ENCODE data around the gene RSPH10B.
"Not testable (repeated sequence)": the region's sequence is repeated elsewhere in the genome, so short reads cannot be mapped to it uniquely, and the experiment has no call there.

The RSPH10B gene

DNA sequence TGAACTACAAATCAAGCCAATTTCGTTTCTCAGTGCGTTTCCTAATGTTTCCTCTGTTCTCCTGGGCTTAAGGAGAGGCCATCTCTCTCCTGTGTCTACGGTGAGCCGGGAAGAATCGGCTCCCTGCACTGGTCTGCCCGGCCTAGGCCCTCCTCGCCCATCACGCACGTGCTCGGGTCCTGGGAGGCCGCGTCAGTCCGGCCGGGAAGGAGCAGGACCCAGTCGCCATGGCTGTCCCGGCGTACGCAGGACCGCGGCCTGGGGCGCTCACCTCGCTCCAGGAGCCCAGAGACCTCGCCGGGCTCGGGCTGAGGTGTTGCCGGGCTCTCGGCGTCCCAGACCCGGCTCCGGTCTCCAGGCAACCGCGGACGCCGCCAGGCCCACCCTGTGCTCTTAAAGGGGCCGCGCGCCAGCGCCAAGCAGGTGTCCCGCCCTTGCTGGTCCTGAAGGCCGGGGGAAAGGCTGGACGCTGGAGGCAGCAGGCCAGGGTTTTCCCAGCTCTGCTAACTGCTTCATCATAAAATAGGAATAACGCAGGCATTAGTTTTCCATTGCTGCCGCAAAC lies at the start of gene RSPH10B:
Gene RSPH10B (minus strand): TSS at position 343 of the 565 bp plus-strand sequence. CDS start 3,573 bp downstream, outside the sequence.
- not testable (repeated sequence) for DNase-seq (ENCODE audit: low read depth in 2 of 2, low spot score in 1 of 2)

DNA sequence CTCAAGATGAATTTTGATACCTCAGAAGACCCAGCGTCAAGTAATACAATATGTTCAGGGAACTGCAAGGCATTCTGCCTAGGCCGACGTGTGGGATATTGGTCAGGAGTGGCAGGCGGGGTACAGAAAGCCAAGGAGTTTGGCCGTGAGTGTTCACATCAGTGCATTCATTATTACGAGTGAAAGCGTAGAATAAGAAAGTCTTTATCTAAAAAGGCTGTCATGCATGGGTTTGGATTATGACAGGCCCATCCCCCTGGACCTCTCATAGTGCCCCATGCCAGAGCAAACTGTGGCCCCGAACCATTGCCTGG lies 46.1 kb upstream of the RSPH10B start:
- DNase-seq (ENCODE audit: low read depth in 2 of 2, low spot score in 1 of 2) = no peak

DNA sequence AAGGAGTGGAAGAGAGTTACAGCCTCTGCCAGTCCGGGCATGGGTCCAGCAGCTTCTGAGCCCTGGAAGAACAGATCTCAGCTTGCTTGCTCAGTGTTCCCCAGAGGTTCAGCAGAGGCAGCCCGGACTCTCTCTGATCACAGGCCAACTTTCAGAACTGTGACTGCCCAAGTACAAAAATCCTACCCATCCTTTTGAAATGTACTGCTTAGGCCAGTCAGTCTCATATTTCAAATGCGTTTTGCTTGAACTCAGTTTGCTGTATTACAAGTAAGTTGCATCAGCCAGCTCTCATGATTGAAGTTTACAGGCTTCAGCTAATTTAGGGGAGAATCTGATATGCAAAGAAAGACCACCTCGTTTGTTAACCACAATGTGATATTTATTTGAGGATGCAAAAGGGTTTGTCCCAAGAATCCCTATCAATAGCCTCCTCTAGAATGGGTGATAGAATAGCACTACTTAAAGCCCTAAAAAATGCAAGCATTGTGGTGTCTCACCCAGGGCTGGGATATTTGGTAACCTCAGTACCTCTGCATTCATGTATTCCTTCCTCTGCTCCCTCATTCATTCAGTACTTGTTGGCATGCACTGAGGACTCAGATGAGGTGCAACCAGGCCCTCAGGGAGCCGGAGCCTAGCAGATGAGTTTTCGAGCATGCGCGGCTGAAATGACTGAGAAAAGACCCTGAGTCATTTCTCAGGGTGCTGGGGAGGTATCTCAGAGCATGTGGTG lies 45.6 kb upstream of the RSPH10B start:
- no peak for DNase-seq (ENCODE audit: low read depth in 2 of 2, low spot score in 1 of 2)

DNA sequence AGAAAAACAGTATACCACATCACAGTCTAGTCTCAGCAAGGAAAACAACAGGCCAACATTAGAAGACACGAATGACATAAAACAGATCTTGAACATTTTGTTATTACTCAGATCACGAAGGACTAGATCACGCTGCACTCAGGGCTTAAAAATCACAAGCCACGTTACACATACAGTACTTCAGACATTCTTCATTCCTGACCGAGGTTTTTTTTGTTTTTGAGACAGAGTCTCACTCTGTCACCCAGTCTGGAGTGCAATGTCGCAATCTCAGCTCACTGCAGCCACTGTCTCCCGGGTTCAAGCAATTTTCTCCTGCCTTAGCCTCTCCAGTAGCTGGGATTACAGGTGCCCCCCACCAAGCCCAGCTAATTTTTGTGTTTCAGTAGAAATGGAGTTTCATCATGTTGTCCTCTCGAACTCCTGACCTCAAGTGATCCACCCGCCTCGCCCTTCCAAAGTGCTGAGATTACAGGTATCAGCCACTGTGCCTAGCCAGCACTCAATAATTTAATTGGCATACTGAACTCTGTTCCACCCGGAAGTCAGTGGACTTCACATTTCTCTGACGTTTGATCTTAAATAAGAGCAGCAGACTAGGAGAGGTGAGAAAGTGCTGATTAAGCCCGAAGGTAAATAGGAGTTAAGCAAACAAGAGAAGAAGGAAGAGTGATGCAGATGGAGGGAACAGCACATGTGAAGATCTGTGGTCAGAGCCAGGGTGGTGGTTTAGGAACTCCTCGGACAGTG lies 42.0 kb upstream of the RSPH10B start:
- DNase-seq (ENCODE audit: low read depth in 2 of 2, low spot score in 1 of 2) = no peak

DNA sequence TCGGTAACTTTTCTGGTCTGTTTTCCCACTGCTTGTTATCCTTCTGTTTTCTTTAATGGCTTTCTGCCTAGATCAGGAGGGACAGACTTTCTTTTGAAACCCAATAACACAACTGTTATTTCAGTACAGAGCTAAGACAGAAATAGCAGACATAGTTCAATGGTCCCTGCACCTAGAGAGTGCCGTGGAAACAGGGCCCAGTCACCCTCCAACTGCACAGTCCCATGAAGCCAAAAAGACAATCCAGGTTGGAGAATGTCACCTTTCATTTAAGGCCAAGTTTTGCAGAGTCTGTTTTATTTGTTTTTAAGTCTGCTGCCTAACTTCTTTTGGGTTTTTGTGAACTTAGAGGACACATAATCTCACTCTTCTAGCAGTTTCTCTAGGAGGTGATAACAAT lies 41.1 kb upstream of the RSPH10B start:
- no peak for DNase-seq (ENCODE audit: low read depth in 2 of 2, low spot score in 1 of 2)

DNA sequence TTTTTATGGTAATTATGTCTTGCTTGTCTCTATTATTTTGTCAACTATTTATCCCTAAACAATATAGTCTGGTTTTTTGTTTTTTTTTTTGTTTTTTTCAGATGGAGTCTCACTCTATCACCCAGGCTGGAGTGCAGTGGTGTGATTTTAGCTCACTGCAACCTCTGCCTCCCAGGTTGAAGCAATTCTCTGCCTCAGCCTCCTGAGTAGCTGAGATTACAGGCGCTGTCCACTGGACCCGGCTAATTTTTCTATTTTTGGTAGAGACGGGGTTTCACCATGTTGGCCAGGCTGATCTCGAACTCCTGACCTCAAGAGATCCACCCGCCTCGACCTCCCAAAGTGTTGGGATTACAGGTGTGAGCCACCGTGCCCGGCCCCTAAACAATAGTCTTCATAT lies 39.9 kb upstream of the RSPH10B start:
- not testable (repeated sequence) for DNase-seq (ENCODE audit: low read depth in 2 of 2, low spot score in 1 of 2)

DNA sequence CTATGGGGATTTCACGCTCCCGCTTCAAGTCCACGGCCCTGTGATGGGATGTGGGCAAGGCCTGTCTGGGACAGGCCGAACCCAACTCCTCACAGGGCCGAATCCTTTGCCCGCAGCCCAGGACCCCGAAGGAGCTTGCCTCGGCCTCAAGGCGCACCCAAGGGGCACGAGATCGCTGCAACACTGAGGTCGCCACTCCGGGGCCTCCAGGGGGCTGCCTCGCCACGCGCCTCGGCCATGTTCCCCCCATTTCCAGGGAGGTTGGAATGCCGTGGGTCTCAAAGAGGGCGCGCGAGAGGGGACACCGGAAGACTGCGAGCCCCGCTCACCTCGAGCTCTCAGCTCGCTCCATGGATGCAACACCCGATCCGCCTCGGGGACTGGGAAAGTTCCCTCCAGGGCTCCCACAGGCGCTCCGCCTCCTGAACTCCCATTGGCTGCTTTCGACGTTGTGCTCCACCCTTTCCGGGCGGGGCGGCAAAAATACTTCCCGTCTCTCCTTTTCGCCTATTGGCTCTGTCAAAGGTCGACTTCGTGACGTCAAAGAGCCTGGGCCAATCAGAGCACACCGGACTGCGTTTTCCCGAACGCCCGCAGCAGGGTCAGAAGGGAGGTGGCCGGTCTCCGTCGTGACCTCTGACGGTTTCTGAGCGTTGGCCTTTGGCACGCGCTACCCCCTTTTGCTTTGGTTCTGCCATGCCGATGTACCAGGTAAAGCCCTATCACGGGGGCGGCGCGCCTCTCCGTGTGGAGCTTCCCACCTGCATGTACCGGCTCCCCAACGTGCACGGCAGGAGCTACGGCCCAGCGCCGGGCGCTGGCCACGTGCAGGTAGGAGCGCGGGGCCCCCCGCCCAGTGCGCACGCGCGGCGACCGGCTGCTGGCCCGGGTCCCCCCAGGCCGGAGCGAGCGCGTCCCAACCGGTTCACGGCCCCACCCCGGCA lies 38.5 kb upstream of the RSPH10B start, which contains the start of the genes AIMP2 and PMS2:
Gene AIMP2 (plus strand): TSS at position 605 of the 944 bp plus-strand sequence. CDS start 92 bp downstream, at position 697.
Gene PMS2 (minus strand): TSS at position 382 of the 944 bp plus-strand sequence. CDS start 30 bp downstream, at position 352.
- DNase-seq (ENCODE audit: low read depth in 2 of 2, low spot score in 1 of 2) = peak; percentile 81 to 90

DNA sequence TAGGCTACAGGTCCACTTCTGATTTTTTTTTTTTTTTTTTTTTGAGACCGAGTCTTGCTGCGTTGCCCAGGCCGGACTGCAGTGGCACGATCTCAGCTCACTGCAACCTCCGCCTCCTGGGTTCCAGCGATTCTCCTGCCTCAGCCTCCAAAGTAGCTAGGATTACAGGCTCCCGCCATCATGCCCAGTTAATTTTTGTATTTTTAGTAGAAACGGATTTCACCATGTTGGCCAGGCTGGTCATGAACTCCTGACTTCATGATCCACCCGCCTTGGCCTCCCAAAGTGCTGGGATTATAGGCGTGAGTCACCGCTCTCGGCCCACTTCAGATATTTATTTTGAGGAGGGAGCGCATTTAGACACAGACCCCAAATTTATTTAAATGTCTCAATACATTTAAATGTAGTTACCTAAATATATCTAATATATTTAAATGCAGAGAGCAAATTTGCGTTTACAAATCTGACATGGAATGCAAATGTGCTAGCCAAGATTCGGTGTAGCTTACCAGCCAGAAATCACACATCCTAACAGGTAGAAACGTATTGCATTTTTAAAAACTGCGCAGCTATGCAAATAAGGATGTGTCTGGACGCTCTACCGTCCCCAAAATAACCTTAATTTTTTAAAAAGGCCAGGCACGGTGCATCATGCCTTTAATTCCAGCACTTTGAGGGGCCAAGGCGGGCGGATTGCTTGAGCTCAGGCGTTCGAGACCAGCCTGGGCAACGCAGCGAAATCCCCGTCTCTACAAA lies 37.5 kb upstream of the RSPH10B start:
- DNase-seq (ENCODE audit: low read depth in 2 of 2, low spot score in 1 of 2) = not testable (repeated sequence)

DNA sequence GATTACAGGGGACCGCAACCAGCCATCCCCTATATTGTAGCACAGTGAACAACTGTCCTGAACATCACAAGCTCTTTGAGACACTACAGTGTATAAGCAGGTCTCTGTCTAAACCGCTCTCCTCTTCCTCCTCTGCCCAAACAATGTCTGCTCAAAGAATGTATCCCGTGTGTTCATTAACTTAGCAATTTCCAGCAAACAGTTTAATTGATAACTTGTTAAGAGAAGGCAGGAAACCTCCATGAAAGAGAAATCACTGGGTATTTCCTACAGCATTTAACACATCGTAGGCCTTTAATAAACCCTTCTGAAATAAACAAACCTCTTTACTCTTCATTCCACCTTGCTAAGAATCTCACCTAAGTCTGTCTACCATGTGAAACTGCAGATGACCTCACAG lies 36.9 kb upstream of the RSPH10B start:
- no peak for DNase-seq (ENCODE audit: low read depth in 2 of 2, low spot score in 1 of 2)

DNA sequence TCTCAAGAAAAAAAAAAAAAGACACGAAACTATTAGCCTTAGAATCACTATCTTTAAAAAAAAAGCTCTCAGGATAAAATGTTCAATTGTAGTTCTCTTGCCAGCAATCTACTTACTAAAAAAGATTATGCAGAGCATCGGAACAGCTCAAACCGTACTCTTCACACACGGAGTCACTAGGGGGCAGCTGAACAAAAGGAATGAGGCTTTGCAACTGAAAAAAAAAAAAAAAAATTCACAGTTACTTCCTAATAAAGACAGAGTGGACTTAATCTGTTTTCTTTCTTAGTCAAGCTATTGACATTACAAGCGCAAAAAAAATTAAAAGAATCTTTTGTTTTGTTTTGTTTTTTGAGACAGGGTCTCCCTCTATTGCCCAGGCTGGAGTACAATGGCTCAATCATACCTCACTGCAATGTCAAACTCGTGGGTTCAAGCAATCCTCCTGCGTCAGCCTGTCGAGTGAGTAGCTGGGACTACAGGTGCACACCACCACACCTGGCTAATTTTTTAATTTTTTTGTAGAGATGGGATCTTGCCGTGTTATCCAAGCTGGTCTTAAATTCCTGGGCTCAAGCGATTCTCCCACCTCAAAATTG lies 26.8 kb upstream of the RSPH10B start:
- peak in 1 of 2 donors; percentile 10 for DNase-seq (ENCODE audit: low read depth in 2 of 2, low spot score in 1 of 2)

DNA sequence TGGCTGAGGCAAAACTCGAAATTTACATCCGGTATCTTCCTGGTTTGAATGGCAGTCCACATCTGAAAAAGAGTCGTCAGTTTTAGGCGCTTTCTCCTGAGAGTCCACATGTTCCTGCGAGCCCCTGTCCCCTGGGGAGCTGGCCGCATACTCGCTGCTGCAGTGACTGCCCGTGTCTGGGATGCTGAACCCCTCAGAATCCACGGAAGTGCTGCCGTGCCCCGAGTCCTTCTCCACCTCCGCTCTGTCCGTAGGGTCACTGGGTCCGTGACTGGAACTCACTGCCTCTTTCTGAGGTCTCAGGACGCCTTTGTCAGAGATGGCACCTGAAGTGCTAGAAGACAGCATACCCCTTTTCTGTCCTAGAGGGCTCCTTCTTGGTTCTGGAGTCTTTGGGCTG lies 16.6 kb upstream of the RSPH10B start:
- DNase-seq (ENCODE audit: low read depth in 2 of 2, low spot score in 1 of 2) = not testable (repeated sequence)

DNA sequence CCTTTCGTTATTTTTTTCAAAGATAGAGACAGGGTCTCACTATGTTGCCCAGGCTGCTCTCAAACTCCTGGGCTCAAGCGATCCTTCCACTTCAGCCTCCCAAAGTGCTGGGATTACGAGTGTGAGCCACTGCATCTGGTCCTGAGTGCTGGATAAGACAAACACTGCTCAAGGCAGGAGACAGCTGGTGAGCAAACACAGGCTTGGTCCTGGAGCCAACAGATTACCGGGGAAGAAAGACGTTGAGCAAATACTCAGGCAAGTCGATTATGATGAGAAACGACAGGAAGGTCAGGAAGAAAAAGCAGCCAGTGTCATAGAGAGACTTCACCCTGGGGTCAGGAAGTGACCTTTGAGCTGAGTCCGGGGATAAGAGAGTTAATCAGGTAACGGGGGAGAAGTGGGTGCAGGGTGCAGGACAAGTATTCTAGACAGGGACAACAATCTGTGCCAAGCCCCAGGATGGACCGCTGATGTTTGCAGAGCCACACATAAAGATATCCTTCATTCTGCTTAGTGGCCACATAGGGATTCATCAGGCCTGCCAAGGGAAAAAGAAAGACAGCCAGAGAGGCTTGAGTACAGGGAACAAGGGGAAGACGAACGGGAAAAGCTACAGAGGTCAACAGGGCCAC lies 9.3 kb upstream of the RSPH10B start:
- not testable (repeated sequence) for DNase-seq (ENCODE audit: low read depth in 2 of 2, low spot score in 1 of 2)

DNA sequence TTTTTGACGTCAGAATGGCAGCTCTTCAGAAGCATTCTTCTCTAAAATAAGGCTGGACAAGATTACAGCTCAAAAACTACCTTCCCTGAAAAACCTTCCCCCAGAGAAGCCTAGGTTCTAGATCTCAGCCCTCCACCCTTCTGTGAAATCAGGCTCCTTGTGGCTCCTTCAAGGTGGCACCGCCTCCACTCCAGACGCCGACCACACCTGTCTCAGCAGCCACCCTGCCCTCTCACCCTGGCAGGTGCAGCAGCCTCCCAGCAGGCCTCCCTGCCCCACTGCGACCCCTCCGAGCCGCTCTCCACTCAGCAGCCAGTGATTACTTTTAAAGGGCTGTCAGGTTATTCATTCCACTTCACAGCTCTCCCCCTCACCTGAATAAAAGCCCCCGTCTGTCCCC lies 3.1 kb upstream of the RSPH10B start:
- DNase-seq (ENCODE audit: low read depth in 2 of 2, low spot score in 1 of 2) = not testable (repeated sequence)

DNA sequence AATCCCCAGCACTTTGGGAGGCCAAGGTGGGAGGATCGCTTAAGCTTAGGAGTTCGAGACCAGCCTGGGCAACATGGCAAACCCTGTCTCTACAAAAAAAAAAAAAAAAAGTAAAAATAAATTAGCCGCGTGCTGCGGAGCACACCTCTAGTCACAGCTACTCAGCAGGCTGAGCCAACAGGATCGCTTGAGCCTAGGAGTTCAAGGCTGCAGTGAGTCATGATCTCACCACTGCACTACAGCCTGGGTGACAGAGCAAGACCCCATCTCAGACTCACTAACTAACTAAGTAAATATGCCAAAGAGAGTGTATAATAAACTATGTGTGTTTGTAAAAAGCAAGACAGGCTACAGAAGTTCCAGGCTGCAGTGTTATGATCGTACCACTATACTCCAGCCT lies 6.7 kb downstream of the RSPH10B start:
- not testable (repeated sequence) for DNase-seq (ENCODE audit: low read depth in 2 of 2, low spot score in 1 of 2)

DNA sequence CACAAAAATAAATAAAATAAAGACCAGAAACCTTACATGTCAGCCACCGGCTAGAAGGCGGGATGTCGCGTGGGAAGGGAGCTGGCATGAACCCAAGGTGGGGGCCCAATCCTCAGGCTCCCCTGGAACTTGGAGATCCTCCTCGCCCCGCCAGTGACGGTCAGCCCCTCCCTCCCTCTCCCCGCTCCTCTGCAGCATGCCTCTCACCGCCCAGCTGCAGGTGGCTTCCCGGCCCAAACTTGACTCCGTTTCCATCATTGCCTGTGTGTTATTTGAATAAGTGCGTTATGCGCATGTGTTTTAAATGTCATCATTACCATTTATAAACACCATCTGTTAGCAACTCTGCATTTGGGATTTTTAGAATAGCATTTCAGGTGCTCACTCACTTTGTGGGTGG lies 7.3 kb downstream of the RSPH10B start:
- not testable (repeated sequence) for DNase-seq (ENCODE audit: low read depth in 2 of 2, low spot score in 1 of 2)

DNA sequence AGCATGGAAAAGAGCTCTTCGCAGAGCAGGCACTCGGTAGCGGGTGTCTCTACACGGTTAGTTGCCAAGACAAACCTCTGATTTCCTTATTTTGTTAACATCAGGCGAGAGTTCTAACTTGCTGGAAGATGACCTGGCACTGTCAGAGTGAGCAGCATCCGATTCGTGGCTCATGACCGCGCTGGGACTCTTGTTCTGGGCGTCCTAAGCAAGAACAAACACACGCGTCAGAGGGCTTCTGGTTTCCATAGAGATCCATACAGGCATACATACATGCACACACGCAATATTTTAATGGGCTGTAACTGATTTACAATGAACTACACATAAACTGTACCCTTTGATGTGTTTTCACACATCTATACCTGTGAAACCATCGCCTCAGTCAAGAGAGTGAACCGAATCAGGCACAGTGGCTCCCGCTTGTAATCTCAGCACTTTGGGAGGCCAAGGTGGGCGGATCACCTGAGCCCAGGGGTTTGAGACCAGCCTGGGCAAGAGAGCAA lies 35.5 kb downstream of the RSPH10B start:
- DNase-seq (ENCODE audit: low read depth in 2 of 2, low spot score in 1 of 2) = not testable (repeated sequence)

DNA sequence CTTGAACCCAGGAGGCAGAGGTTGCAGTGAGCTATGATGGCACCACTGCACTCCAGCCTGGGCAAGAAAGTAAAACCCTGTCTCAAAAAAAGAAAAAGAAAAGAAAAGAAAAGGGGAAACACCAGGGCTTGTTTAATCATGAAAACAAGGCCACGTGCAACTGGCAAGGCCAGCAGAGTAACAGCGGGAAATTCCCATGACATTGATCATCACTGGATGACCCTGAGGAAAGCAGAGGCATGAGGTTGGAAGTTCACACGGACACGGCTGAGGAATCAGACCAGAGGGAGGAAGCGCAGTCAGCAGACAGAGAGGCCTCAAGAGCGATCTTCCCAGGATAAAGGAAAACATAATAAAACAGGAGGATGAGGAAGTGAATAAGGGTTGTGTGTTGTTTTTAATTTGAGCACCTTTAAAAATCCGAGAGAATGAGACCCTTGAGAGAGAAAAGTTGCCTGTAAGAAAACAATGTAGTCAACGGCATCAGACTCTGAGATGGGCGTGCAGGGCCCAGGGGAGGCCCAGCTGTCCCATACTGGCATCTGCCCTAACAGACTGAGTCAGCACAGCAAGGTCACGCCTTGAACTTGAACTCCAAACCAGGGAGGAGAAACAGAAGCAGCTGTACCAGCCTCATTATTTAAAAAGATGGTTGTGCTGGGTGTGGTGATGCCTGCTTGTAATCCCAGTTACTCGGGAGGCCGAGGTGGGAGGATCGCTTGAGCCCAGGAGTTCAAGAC lies 38.4 kb downstream of the RSPH10B start:
- DNase-seq (ENCODE audit: low read depth in 2 of 2, low spot score in 1 of 2) = not testable (repeated sequence)

DNA sequence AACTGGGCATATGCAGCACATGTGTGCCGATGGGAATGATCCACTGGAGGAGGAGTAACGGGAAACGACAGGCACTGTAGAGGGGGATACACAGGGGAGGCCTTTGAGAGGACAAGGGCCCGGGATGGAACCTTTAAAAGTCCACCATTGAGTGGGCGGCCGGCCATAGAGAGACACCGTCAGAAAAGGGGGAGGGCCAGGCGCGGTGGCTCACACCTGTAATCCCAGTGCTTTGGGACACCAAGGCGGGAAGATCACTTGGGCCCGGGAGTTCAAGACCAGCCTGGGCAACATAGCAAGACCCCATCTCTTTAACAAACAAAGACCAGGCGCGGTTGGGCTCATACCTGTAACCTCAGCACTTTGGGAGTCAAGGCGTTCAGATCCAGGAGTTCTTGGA lies 39.2 kb downstream of the RSPH10B start:
- not testable (repeated sequence) for DNase-seq (ENCODE audit: low read depth in 2 of 2, low spot score in 1 of 2)
